Endothelial cell of umbilical vein (primary cell): ENCODE results near the gene ASRGL1. TPM values are rescaled to one million over a fixed set of nuclear protein-coding genes. Genes with fewer than 3 reads are reported as not detected.

Experiments
- BruUV-seq: library from RNA; stranded (reverse); fragments of 400-500 nt; replicated peaks from 2 replicates; lab custom pipeline; 2021; lab: Mats Ljungman, UMichigan
- CTCF ChIA-PET: fragments of 300-600, 350-600 bp; sonication (Branson Sonifier 250); formaldehyde crosslinking; loops from one replicate; lab custom pipeline; 2021; ENCODE audit warnings: antibody characterized with exemption, inconsistent platforms; lab: Charles Lee
- POLR2A ChIA-PET: fragments of 300-600, 350-600 bp; sonication (Branson Sonifier 250); formaldehyde crosslinking; loops from one replicate; lab custom pipeline; 2021; ENCODE audit warnings: antibody characterized with exemption, inconsistent platforms; lab: Charles Lee
- DNase-seq: peaks from one replicate; pipeline ENCODE4 v3.0.0-alpha.2; 2011; ENCODE audit warnings: low read depth, low spot score
- FAIRE-seq: peaks from 2 replicates; lab custom pipeline; 2011; peaks lifted over from hg19 to GRCh38; lab: Jason Lieb, UNC
- H2AFZ ChIP-seq: 2 replicates; pipeline ENCODE4 v1.6.0; 2012; ENCODE audit warnings: low read depth, low read length, control low read depth, inconsistent platforms
- H3K27ac ChIP-seq: 2 replicates; pipeline ENCODE4 v1.5.1; 2011; ENCODE audit warnings: low read depth, mild to moderate bottlenecking, control low read depth, low read length, moderate library complexity; ENCODE audit not compliant: insufficient read depth
- H3K27me3 ChIP-seq, 2 experiments: 2 replicates each; pipeline versions ENCODE4 v1.6.0 to v1.6.1; 2011; ENCODE audit warnings: low read length in 2 of 2, mixed read lengths in 1 of 2; ENCODE audit not compliant: control insufficient read depth in 2 of 2, insufficient read depth in 2 of 2
- H3K36me3 ChIP-seq, 2 experiments: 2 replicates in 1 of 2; 3 replicates in 1 of 2; pipeline ENCODE4 v1.5.1; 2011; ENCODE audit warnings: low read length in 2 of 2, mild to moderate bottlenecking in 1 of 2, moderate library complexity in 1 of 2; ENCODE audit not compliant: control insufficient read depth in 2 of 2, insufficient read depth in 2 of 2; ENCODE audit errors: extremely low read depth in 1 of 2
- H3K4me1 ChIP-seq: 3 replicates; pipeline ENCODE4 v1.5.1; 2011; ENCODE audit warnings: mild to moderate bottlenecking, low read length; ENCODE audit not compliant: control insufficient read depth, insufficient read depth; ENCODE audit errors: extremely low read depth
- H3K4me2 ChIP-seq: 2 replicates; pipeline ENCODE4 v1.6.1; 2011; ENCODE audit warnings: low read length, control low read depth, mixed read lengths; ENCODE audit not compliant: insufficient read depth
- H3K4me3 ChIP-seq, 3 experiments: fragments of 200-600 bp in 1 of 3; sonication (generic), shearing (Covaris generic) in 1 of 3; replicated peaks in 1 of 3; 2 replicates each; pipeline ENCODE4 v1.5.1; 2011 to 2016; ENCODE audit warnings: control low read depth in 3 of 3, low read length in 3 of 3, mild to moderate bottlenecking in 2 of 3, inconsistent platforms in 1 of 3, low read depth in 1 of 3, moderate library complexity in 1 of 3; ENCODE audit not compliant: insufficient read depth in 1 of 3
- H3K79me2 ChIP-seq: 2 replicates; pipeline ENCODE4 v1.6.0; 2012; ENCODE audit warnings: low read length, inconsistent platforms; ENCODE audit not compliant: control insufficient read depth, insufficient read depth
- H3K9ac ChIP-seq: replicated peaks from 2 replicates; pipeline ENCODE3; 2011; ENCODE audit warnings: low read length, control low read depth; ENCODE audit not compliant: insufficient read depth; ENCODE audit errors: extremely low read depth
- H3K9me1 ChIP-seq: replicated peaks from 3 replicates; pipeline ENCODE4 v1.6.0; 2011; ENCODE audit warnings: mild to moderate bottlenecking, low read length; ENCODE audit not compliant: control insufficient read depth, insufficient read depth; ENCODE audit errors: extremely low read depth
- H3K9me3 ChIP-seq: replicated peaks from 2 replicates; pipeline ENCODE4 v1.5.1; 2012; ENCODE audit warnings: low read length, inconsistent platforms; ENCODE audit not compliant: control insufficient read depth, insufficient read depth
- H4K20me1 ChIP-seq: replicated peaks from 2 replicates; pipeline ENCODE3; 2011; ENCODE audit warnings: mild to moderate bottlenecking, low read length; ENCODE audit not compliant: control insufficient read depth, insufficient read depth; ENCODE audit errors: extremely low read depth
- MAX ChIP-seq: IDR thresholded peaks from 2 replicates; pipeline ENCODE4 v1.6.1; 2011; ENCODE audit not compliant: insufficient read depth, insufficient read length
- POLR2A ChIP-seq: IDR thresholded peaks from 2 replicates; pipeline ENCODE4 v1.6.1; 2012; ENCODE audit warnings: low read depth, mild to moderate bottlenecking, control low read depth, low read length
- POLR2AphosphoS5 ChIP-seq: IDR thresholded peaks from 2 replicates; pipeline ENCODE4 v1.6.1; 2012; ENCODE audit warnings: low read depth, mild to moderate bottlenecking, control low read depth, low read length, moderate library complexity; ENCODE audit not compliant: insufficient read depth
- dilution Hi-C: fragments of 300-500 bp; cut with MboI; formaldehyde crosslinking; loops from one replicate; pipeline ENCODE4 v1.15.0; 2019; ENCODE audit warnings: low sequenced_read_pairs; ENCODE audit not compliant: extremely low pct_ligation_motif_present
- intact Hi-C: fragments of 100-400 bp; cut with micrococcal nuclease; formaldehyde crosslinking; loops from one replicate; pipeline ENCODE4 v1.10.0; 2022
- polyA plus RNA-seq, 4 experiments: library from polyadenylated mRNA; depleted of rRNA in 3 of 4; stranded (reverse) in 3 of 4; unstranded in 1 of 4; fragments of >200 nt; gene quantifications; 2 replicates each; pipeline versions ENCODE4 v1.2.1 to v1.2.3, GENCODE V29; 2011 to 2012; ENCODE audit warnings: missing spikeins in 1 of 4
- total RNA-seq: library from RNA; stranded (reverse); gene quantifications from 2 replicates; pipeline ENCODE4 v1.2.3, GENCODE V29; 2021

The ASRGL1 gene
- total and polyA plus RNA-seq, 2 donors (not counting 3 experiments of a cell fraction or from before 2014, with no cell fraction given): 33.1 to 36.0 TPM

DNA sequence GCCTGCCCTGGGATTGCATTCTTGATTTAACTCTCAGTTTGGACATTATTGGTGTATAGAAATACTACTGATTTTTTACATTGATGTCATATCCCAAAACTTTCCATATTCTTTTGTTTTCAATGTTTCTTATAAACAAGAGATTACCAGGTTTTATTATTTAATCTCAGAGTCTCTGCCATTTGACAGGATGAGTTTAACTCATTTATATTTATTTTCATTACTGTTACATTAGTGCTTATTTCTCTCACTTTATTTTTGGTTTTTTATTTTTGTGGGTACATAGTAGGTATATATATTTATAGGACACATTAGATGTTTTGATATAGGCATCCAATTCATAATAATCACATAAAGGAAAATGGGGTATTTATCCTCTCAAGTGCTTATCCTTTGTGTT, 29.3 kb upstream of the ASRGL1 start:
- H3K79me2 ChIP-seq: no peaks in the 10 kb centered on the region
- intact Hi-C loops: no loop called here

GRCh38 chr11:62309991-62310390, 27.3 kb upstream of the ASRGL1 start:
- FAIRE-seq: no peak
- dilution Hi-C loops: no loop called here

More for the DNA sequence above, 29.3 kb upstream of the ASRGL1 start:
- H3K9me3 ChIP-seq: no peaks in the 10 kb centered on the region
- no peaks in the 10 kb centered on the region for H3K4me1 ChIP-seq
- H3K36me3 ChIP-seq: no peaks in the 10 kb centered on the region
- peaks cover 10 to 14% of the 10 kb centered on the region in 2 experiments for H3K27me3 ChIP-seq
- no peak overlapping the region for H3K9ac ChIP-seq
- BruUV-seq: no TSS peak
- H3K9me1 ChIP-seq: no peaks in the 10 kb centered on the region
- DNase-seq (no peak), FAIRE-seq (no peak)
- no peak overlapping the region for H3K27ac ChIP-seq
- no peak for TF ChIP-seq MAX
- no peak for TF ChIP-seq POLR2A
- dilution Hi-C loops: no loop called here
- POLR2A ChIA-PET: no interaction called here
- H4K20me1 ChIP-seq: no peaks in the 10 kb centered on the region
- no peak overlapping the region for H2AFZ ChIP-seq
- CTCF ChIA-PET: interaction anchor here (1.0 kb wide), 1 partner anchor 10 kb away, joined by 3 read pairs; no protein-coding TSS in a partner anchor
- H3K4me2 ChIP-seq: no peak overlapping the region
- no peak overlapping the region for H3K4me3 ChIP-seq

More at GRCh38 chr11:62309991-62310390, 27.3 kb upstream of the ASRGL1 start:
- H3K79me2 ChIP-seq: no peaks in the 10 kb centered on the region
- ChIA-PET CTCF (interaction anchor here (1.1 to 3.8 kb wide), 5 partner anchors 30 to 513 kb away, joined by 4 to 65 read pairs (median 4); no protein-coding TSS in a partner anchor), POLR2A (no interaction called here)
- peaks cover 16 to 21% of the 10 kb centered on the region in 2 experiments for H3K27me3 ChIP-seq
- no peaks in the 10 kb centered on the region for H3K9me3 ChIP-seq
- H3K4me2 ChIP-seq: no peak overlapping the region
- H3K9me1 ChIP-seq: no peaks in the 10 kb centered on the region
- H4K20me1 ChIP-seq: no peaks in the 10 kb centered on the region
- no peaks in the 10 kb centered on the region for H3K36me3 ChIP-seq
- no peak overlapping the region for H2AFZ ChIP-seq
- no peak for DNase-seq
- TF ChIP-seq POLR2A (no peak), MAX (no peak), POLR2AphosphoS5 (no peak)
- no peak overlapping the region for H3K9ac ChIP-seq
- H3K27ac ChIP-seq: no peak overlapping the region
- no TSS peak for BruUV-seq
- no peak overlapping the region for H3K4me3 ChIP-seq
- no peaks in the 10 kb centered on the region for H3K4me1 ChIP-seq
- intact Hi-C loops: no loop called here
